ES-I3 (cell line): ENCODE measurements around the gene TMEFF2.
"Not testable (repeated sequence)": the region's sequence is repeated elsewhere in the genome, so short reads cannot be mapped to it uniquely, and the experiment has no call there.

Source experiments
- H3K36me3 ChIP-seq: 2 replicates; pipeline ENCODE4 v1.6.1; 2013; ENCODE audit warnings: mild to moderate bottlenecking, low read length, control low read depth, moderate library complexity; ENCODE audit not compliant: insufficient read depth
- H3K4me1 ChIP-seq: 2 replicates; pipeline ENCODE4 v1.6.1; 2013; ENCODE audit warnings: mild to moderate bottlenecking, control low read depth, low read length; ENCODE audit not compliant: insufficient read depth
- H3K9ac ChIP-seq: 2 replicates; pipeline ENCODE4 v1.6.1; 2013; ENCODE audit warnings: low read depth, mild to moderate bottlenecking, low read length, moderate library complexity
- H3K9me3 ChIP-seq: 2 replicates; pipeline ENCODE4 v1.6.1; 2013; ENCODE audit warnings: mild to moderate bottlenecking, low read length, moderate library complexity; ENCODE audit not compliant: control insufficient read depth, insufficient read depth

The TMEFF2 gene

GRCh38 chr2:192130312-192130711 lies 64.4 kb downstream of the TMEFF2 start:
- H3K9me3 ChIP-seq, H3K9ac ChIP-seq: not testable (repeated sequence)

DNA sequence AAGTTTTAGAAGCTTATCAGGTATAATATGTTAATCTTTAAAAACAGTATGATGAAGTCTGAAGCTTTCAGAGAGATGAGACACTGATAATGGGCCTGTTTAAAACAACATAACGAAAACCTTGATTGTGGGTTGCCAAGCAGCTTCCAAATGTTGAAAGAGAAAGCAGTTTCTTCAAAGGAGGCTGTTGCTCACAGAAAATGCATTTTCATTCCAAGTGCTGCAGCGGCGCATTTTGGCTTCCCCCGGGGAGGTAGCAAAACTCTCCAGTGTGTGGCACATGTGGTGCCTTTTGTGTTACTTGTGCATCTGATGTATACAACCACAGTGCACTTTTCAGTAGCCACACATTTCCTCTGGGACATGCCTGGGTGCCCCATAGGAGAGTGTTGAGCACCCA lies 66.1 kb downstream of the TMEFF2 start:
- H3K4me1 ChIP-seq, result peaks cover 17% of the 10 kb centered on the region
- no peaks in the 10 kb centered on the region for H3K36me3 ChIP-seq
- no peaks in the 10 kb centered on the region for H3K9me3 ChIP-seq
- no peak overlapping the region; the same call in 1 of the 2 replicates for H3K9ac ChIP-seq

More at GRCh38 chr2:192130312-192130711, 64.4 kb downstream of the TMEFF2 start:
- not testable (repeated sequence) for H3K36me3 ChIP-seq
- peaks cover 17% of the 10 kb centered on the region for H3K4me1 ChIP-seq

- Histone ChIP-seq H3K36me3 (no peaks in the 10 kb centered on the region), H3K4me1 (peaks cover 17% of the 10 kb centered on the region), H3K9ac (no peak overlapping the region), H3K9me3 (no peaks in the 10 kb centered on the region)
These were observed 67.3 kb downstream of the TMEFF2 start for GRCh38 chr2:192127434-192127833.

GRCh38 chr2:192126912-192127311 lies 67.8 kb downstream of the TMEFF2 start:
- H3K9ac ChIP-seq, result no peak overlapping the region
- peaks cover 17% of the 10 kb centered on the region for H3K4me1 ChIP-seq
- no peaks in the 10 kb centered on the region for H3K9me3 ChIP-seq
- no peaks in the 10 kb centered on the region for H3K36me3 ChIP-seq

DNA sequence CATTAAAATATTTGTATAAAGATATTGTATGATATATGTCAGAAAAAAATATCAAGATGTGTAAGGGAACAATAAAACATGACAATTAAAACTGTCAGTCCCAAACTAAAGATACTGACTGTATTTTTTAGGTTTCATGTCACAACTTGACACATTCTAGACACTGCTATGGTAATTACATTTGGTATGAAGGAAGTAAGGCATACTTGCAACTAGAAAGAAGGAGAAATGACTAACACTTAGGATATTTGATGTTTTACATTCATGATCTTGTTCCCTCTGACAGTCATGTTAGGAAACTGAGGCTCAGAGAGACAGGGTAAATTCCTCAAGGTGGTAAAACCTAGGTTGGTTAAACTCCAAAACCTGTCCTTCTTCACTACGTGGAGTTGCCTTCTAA lies 68.3 kb downstream of the TMEFF2 start:
- Histone ChIP-seq H3K9me3 (no peaks in the 10 kb centered on the region), H3K36me3 (no peaks in the 10 kb centered on the region), H3K9ac (no peak overlapping the region)

DNA sequence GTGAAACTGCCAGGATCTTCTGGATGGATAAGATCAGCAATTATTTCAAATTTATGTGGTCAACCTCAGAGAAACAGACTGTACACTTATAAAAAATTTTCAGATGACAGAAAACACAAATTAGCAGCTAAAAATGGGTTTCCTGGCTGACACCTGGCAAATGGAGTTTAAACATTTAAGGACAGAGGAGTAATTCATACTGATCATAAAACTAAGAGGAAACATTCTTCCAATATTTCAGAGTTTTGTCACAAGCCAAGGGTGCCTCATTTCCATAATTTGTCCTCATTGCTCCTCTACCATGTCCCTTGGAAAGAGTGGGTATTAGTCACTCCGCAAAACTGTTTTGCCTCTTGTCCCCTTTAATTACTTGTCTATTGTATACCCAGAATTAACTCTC lies 70.2 kb downstream of the TMEFF2 start:
- Histone ChIP-seq H3K4me1 (peaks cover 15% of the 10 kb centered on the region), H3K9me3 (no peaks in the 10 kb centered on the region), H3K9ac (no peak overlapping the region)

More for the DNA sequence above, 68.3 kb downstream of the TMEFF2 start:
- peaks cover 17% of the 10 kb centered on the region for H3K4me1 ChIP-seq

DNA sequence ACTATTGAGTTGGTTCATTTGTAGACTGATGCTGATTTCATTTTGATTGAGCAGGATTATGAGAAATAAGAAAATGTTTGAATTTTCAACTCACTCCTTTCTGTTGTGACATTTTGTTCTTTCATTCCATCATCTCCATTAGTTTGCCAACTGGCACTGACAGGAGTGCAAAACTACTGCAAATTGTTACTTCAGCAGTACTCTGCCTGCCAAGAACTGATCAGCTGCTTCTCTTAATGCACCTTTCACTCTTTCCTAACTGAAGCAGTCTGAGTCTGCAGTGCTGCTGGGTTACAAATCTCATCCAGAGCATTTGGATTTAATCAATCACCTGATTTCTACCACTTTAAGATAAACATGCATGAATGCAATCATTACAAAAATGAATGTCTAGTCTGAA lies 70.9 kb downstream of the TMEFF2 start:
- Histone ChIP-seq H3K9ac (no peak overlapping the region), H3K9me3 (no peaks in the 10 kb centered on the region), H3K4me1 (peaks cover 8% of the 10 kb centered on the region), H3K36me3 (no peaks in the 10 kb centered on the region)

More for the DNA sequence above, 70.2 kb downstream of the TMEFF2 start:
- H3K36me3 ChIP-seq, result no peaks in the 10 kb centered on the region

GRCh38 chr2:192122946-192123345 lies 71.8 kb downstream of the TMEFF2 start:
- Histone ChIP-seq H3K9ac (no peak overlapping the region), H3K9me3 (no peaks in the 10 kb centered on the region), H3K4me1 (peaks cover 6% of the 10 kb centered on the region; the same call in 1 of the 2 replicates), H3K36me3 (no peaks in the 10 kb centered on the region)

GRCh38 chr2:192122141-192122540 lies 72.6 kb downstream of the TMEFF2 start:
- H3K9ac ChIP-seq, result no peak overlapping the region
- H3K36me3 ChIP-seq, result no peaks in the 10 kb centered on the region
- peaks cover 6% of the 10 kb centered on the region; the same call in 1 of the 2 replicates for H3K4me1 ChIP-seq
- H3K9me3 ChIP-seq, result peaks cover 6% of the 10 kb centered on the region; the same call in 1 of the 2 replicates

GRCh38 chr2:192119536-192119935 lies 75.2 kb downstream of the TMEFF2 start:
- Histone ChIP-seq H3K9ac (no peak overlapping the region), H3K36me3 (no peaks in the 10 kb centered on the region), H3K9me3 (peaks cover 6% of the 10 kb centered on the region; the same call in 1 of the 2 replicates), H3K4me1 (no peaks in the 10 kb centered on the region)

- no peaks in the 10 kb centered on the region for H3K4me1 ChIP-seq
- peaks cover 6% of the 10 kb centered on the region; the same call in 1 of the 2 replicates for H3K9me3 ChIP-seq
- no peak overlapping the region for H3K9ac ChIP-seq
- 0 out of 2 replicates have a peak, but pooled peaks cover under 1% of the 10 kb centered on the region for H3K36me3 ChIP-seq
These were observed 77.0 kb downstream of the TMEFF2 start for GRCh38 chr2:192117705-192118104.

- not testable (repeated sequence) for H3K36me3 ChIP-seq, H3K9me3 ChIP-seq, H3K9ac ChIP-seq, H3K4me1 ChIP-seq
These were observed 83.2 kb downstream of the TMEFF2 start for GRCh38 chr2:192111536-192111935.

- Histone ChIP-seq H3K4me1 (no peaks in the 10 kb centered on the region), H3K9ac (no peak overlapping the region), H3K9me3 (no peaks in the 10 kb centered on the region), H3K36me3 (no peaks in the 10 kb centered on the region)
These were observed 95.0 kb downstream of the TMEFF2 start for GRCh38 chr2:192099742-192100141.

GRCh38 chr2:192098814-192099491 lies 95.8 kb downstream of the TMEFF2 start:
- Histone ChIP-seq H3K9me3 (no peaks in the 10 kb centered on the region), H3K4me1 (no peaks in the 10 kb centered on the region), H3K9ac (no peak overlapping the region), H3K36me3 (no peaks in the 10 kb centered on the region)

- Histone ChIP-seq H3K9ac (no peak overlapping the region), H3K36me3 (no peaks in the 10 kb centered on the region), H3K9me3 (no peaks in the 10 kb centered on the region), H3K4me1 (no peaks in the 10 kb centered on the region; the same call in 1 of the 2 replicates)
These were observed 103.3 kb downstream of the TMEFF2 start for GRCh38 chr2:192091476-192091875.
